ENCODE measurements around the gene PAFAH1B1. TPM values are rescaled to one million over a fixed set of nuclear protein-coding genes. Genes with fewer than 3 reads are reported as not detected.

Gene PAFAH1B1
- total RNA-seq, 2 experiments from 2014 or later: 151 to 171 TPM

GRCh38 chr17:2723505-2723996 is 130.1 kb downstream of the PAFAH1B1 start:
- Mint-ChIP-seq H3K27me3 (peaks cover 21% of the 10 kb centered on the region), H3K27ac (no peak overlapping the region), H3K4me1 (peaks cover 5% of the 10 kb centered on the region), H3K4me3 (peak overlapping the region; percentile 37), H3K9me3 (no peaks in the 10 kb centered on the region), H3K36me3 (no peaks in the 10 kb centered on the region)
- DNase-seq: no peak
- POLR2A ChIA-PET: no interaction called here
- no peak for ATAC-seq (ENCODE audit: low read depth)

- POLR2A ChIA-PET: no interaction called here
- no peak overlapping the region for H3K27ac Mint-ChIP-seq
- ATAC-seq (ENCODE audit: low read depth): peak; percentile 30
- no peaks in the 10 kb centered on the region for H3K9me3 Mint-ChIP-seq
- no peaks in the 10 kb centered on the region for H3K36me3 Mint-ChIP-seq
- H3K27me3 Mint-ChIP-seq: peaks cover 21% of the 10 kb centered on the region
- H3K4me3 Mint-ChIP-seq: no peak overlapping the region
- peaks cover 5% of the 10 kb centered on the region for H3K4me1 Mint-ChIP-seq
- DNase-seq: no peak
Observed at GRCh38 chr17:2723997-2724783, 130.7 kb downstream of the PAFAH1B1 start.

GRCh38 chr17:2724784-2725164 is 131.3 kb downstream of the PAFAH1B1 start:
- Mint-ChIP-seq H3K4me3 (peak overlapping the region; percentile 37), H3K9me3 (no peaks in the 10 kb centered on the region), H3K27ac (no peak overlapping the region), H3K36me3 (no peaks in the 10 kb centered on the region), H3K4me1 (peaks cover 4% of the 10 kb centered on the region), H3K27me3 (peaks cover 21% of the 10 kb centered on the region)
- POLR2A ChIA-PET: no interaction called here
- peak; percentile 62 for DNase-seq
- peak; percentile 73 for ATAC-seq (ENCODE audit: low read depth)

- POLR2A ChIA-PET: no interaction called here
- peaks cover 3% of the 10 kb centered on the region for H3K4me1 Mint-ChIP-seq
- no peaks in the 10 kb centered on the region for H3K36me3 Mint-ChIP-seq
- no peaks in the 10 kb centered on the region for H3K9me3 Mint-ChIP-seq
- no peak for DNase-seq
- ATAC-seq (ENCODE audit: low read depth): no peak
- H3K27me3 Mint-ChIP-seq: peaks cover 6% of the 10 kb centered on the region
- H3K27ac Mint-ChIP-seq: no peak overlapping the region
- no peak overlapping the region for H3K4me3 Mint-ChIP-seq
Observed at GRCh38 chr17:2730764-2731353, 137.4 kb downstream of the PAFAH1B1 start.

GRCh38 chr17:2731807-2732206 is 138.4 kb downstream of the PAFAH1B1 start:
- H3K9me3 Mint-ChIP-seq: no peaks in the 10 kb centered on the region
- ATAC-seq (ENCODE audit: low read depth) (no peak), DNase-seq (no peak)
- POLR2A ChIA-PET: no interaction called here
- H3K4me1 Mint-ChIP-seq: peaks cover 3% of the 10 kb centered on the region
- peaks cover 4% of the 10 kb centered on the region for H3K27me3 Mint-ChIP-seq
- no peak overlapping the region for H3K4me3 Mint-ChIP-seq
- no peaks in the 10 kb centered on the region for H3K36me3 Mint-ChIP-seq
- H3K27ac Mint-ChIP-seq: no peak overlapping the region

- H3K4me3 Mint-ChIP-seq: no peak overlapping the region
- H3K27me3 Mint-ChIP-seq: peaks cover 5% of the 10 kb centered on the region
- H3K4me1 Mint-ChIP-seq: peaks cover 3% of the 10 kb centered on the region
- no peak for ATAC-seq (ENCODE audit: low read depth)
- DNase-seq: no peak
- no peaks in the 10 kb centered on the region for H3K9me3 Mint-ChIP-seq
- no peaks in the 10 kb centered on the region for H3K36me3 Mint-ChIP-seq
- POLR2A ChIA-PET: no interaction called here
- H3K27ac Mint-ChIP-seq: no peak overlapping the region
Observed at GRCh38 chr17:2734939-2735338, 141.5 kb downstream of the PAFAH1B1 start.

Small RNA genes lying within 50 kb of the gene (microRNA-seq; reads per million reads assigned to microRNA genes)
- gene MIR6776: not detected

Other genes with a start within 250 kb of the PAFAH1B1 start
- 10 to 100 TPM; 35.6 to 38.6 TPM for gene MNT, start 192.6 kb upstream of the PAFAH1B1 start, total RNA-seq
- gene METTL16, start 81.8 kb upstream of the PAFAH1B1 start, total RNA-seq: 10 to 100 TPM; 32.2 to 36.6 TPM
- gene CLUH, start 118.1 kb downstream of the PAFAH1B1 start, total RNA-seq: 10 to 100 TPM; 46.2 to 48.7 TPM
- gene CCDC92B, start 156.0 kb downstream of the PAFAH1B1 start, total RNA-seq: under 1 TPM; 0.08 to 0.09 TPM
- 1 to 10 TPM; 4.0 to 4.8 TPM for gene RAP1GAP2, start 202.8 kb downstream of the PAFAH1B1 start, total RNA-seq

Data from activated naive CD8-positive, alpha-beta T cell treated with anti-CD3 and anti-CD28 coated beads, Interleukin-2, amount 10 ng/mL, durations not matched to agents 7 days and 5 days (primary cell).